Motor neuron (in vitro differentiated cells): ENCODE results near the gene HMGN4. TPM values are rescaled to one million over a fixed set of nuclear protein-coding genes. Genes with fewer than 3 reads are reported as not detected.

Experiments used
- ATAC-seq, 8 experiments: fragments of 200-7000 bp; cut with Tn5 transposase; replicated peaks in 6 of 8; 2 replicates each; pipeline ENCODE4 v1.8.0; 2021; ENCODE audit warnings: mild to moderate bottlenecking in 8 of 8, moderate library complexity in 8 of 8
- H3K27ac ChIP-seq, 2 donors: fragments of 250-450 bp; sonication (Bioruptor Pico); 2 replicates each; pipeline ENCODE4 v1.9.0; 2021; ENCODE audit warnings: antibody characterized with exemption in 2 of 2, mild to moderate bottlenecking in 2 of 2, moderate library complexity in 1 of 2
- H3K4me1 ChIP-seq, 2 donors: fragments of 250-450 bp; sonication (Bioruptor Pico); replicated peaks in 1 of 2; 2 replicates each; pipeline ENCODE4 v1.6.1; 2021; ENCODE audit warnings: antibody characterized with exemption in 2 of 2, mild to moderate bottlenecking in 2 of 2, moderate library complexity in 1 of 2
- H3K4me3 ChIP-seq, 5 donors: fragments of 250-450 bp; sonication (Bioruptor Pico); 2 replicates each; pipeline ENCODE4 v1.9.0; 2021; ENCODE audit warnings: antibody characterized with exemption in 5 of 5, mild to moderate bottlenecking in 5 of 5, moderate library complexity in 4 of 5
- WGBS, 10 experiments: fragments of 450-650 bp; shearing (Covaris generic); methylation state at CpG; one replicate each; pipeline ENCODE4 v1.0.0; 2022; 5-methylcytosine and 5-hydroxymethylcytosine counted together
- in situ Hi-C, 9 experiments: fragments of 400-800 bp; cut with MboI; loops; one replicate each; pipeline ENCODE4 v1.15.0; 2021; ENCODE audit warnings: low sequenced_read_pairs in 9 of 9, low pct_unique_long_range_greater_than_20kb in 2 of 9; ENCODE audit not compliant: unreplicated experiment in 9 of 9
- total RNA-seq, 8 experiments: library from RNA; unstranded; fragments of 300-600 nt; gene quantifications; 2 replicates each; pipeline versions ENCODE4 v1.2.3 to v1.2.4, GENCODE V29; 2022

The HMGN4 gene
- total RNA-seq, 8 experiments from 2014 or later: 40.7 to 72.7 (median 55.0) TPM

GRCh38 chr6:26526928-26527327 is 11.2 kb upstream of the HMGN4 start:
- H3K4me1 ChIP-seq: peaks cover 2 to 3% of the 10 kb centered on the region in 2 donors
- in situ Hi-C loops: loop anchor here in 4 of 9 experiments (25.0 kb wide), 1 partner anchor 190 kb away; no protein-coding TSS in a partner anchor
- WGBS, 10 experiments: 33 to 100% (median 89%) methylated on average over 1 of the region's 1 CpG; no CpG with 5 or more reads in 5 of the 10 experiments
- no peak overlapping the region for H3K4me3 ChIP-seq
- no peak overlapping the region for H3K27ac ChIP-seq
- no peak for ATAC-seq

GRCh38 chr6:26530203-26530602 is 8.0 kb upstream of the HMGN4 start:
- no peak overlapping the region for H3K4me3 ChIP-seq
- 60 to 100% (median 90%) methylated on average over 1 to 2 of the region's 2 CpGs; no CpG with 5 or more reads in 5 of the 10 experiments for WGBS, 10 experiments
- in situ Hi-C loops: loop anchor here in 4 of 9 experiments (25.0 kb wide), 1 partner anchor 193 kb away; no protein-coding TSS in a partner anchor
- peaks cover 0 to 3% of the 10 kb centered on the region in 2 donors for H3K4me1 ChIP-seq
- ATAC-seq: no peak
- H3K27ac ChIP-seq: no peak overlapping the region

- no peak for ATAC-seq
- WGBS, 10 experiments: 67 to 100% (median 92%) methylated on average over 1 of the region's 1 CpG; no CpG with 5 or more reads in 1 of the 10 experiments
- Histone ChIP-seq H3K4me3 (no peak overlapping the region), H3K27ac (no peak overlapping the region), H3K4me1 (peaks cover 10 to 15% of the 10 kb centered on the region in 2 donors)
- in situ Hi-C loops: loop anchor here in 4 of 9 experiments (25.0 kb wide), 1 partner anchor 195 kb away; no protein-coding TSS in a partner anchor
Observed at GRCh38 chr6:26531897-26532296, 6.3 kb upstream of the HMGN4 start.

- in situ Hi-C loops: loop anchor here in 4 of 9 experiments (25.0 kb wide), 1 partner anchor 196 kb away; no protein-coding TSS in a partner anchor
- Histone ChIP-seq H3K4me3 (peak overlapping the region; percentile 52 to 94 (median 82)), H3K27ac (peak overlapping the region; percentile 74 to 92), H3K4me1 (peaks cover 10 to 15% of the 10 kb centered on the region in 2 donors)
- peak; percentile 51 to 76 (median 64) for ATAC-seq
- WGBS, 10 experiments: 1 to 14% (median 5%) methylated on average over 3 to 28 of the region's 28 CpGs
Observed at GRCh38 chr6:26532699-26533531, 5.3 kb upstream of the HMGN4 start.

GRCh38 chr6:26533532-26533931 is 4.6 kb upstream of the HMGN4 start:
- in situ Hi-C loops: loop anchor here in 4 of 9 experiments (25.0 kb wide), 1 partner anchor 196 kb away; no protein-coding TSS in a partner anchor
- WGBS, 10 experiments: 0 to 14% (median 0%) methylated on average over 1 of the region's 1 CpG; no CpG with 5 or more reads in 3 of the 10 experiments

GRCh38 chr6:26534681-26535465 is 3.3 kb upstream of the HMGN4 start:
- WGBS, 10 experiments: 60 to 100% (median 74%) methylated on average over 1 to 6 of the region's 6 CpGs; no CpG with 5 or more reads in 2 of the 10 experiments
- no peak overlapping the region for H3K27ac ChIP-seq
- in situ Hi-C loops: loop anchor here in 4 of 9 experiments (25.0 kb wide), 1 partner anchor 198 kb away; no protein-coding TSS in a partner anchor
- H3K4me3 ChIP-seq: no peak overlapping the region
- ATAC-seq: no peak
- peaks cover 18 to 22% of the 10 kb centered on the region in 2 donors for H3K4me1 ChIP-seq

More at GRCh38 chr6:26533532-26533931, 4.6 kb upstream of the HMGN4 start:
- ATAC-seq: no peak
- H3K4me3 ChIP-seq: peak overlapping the region; percentile 52 to 94 (median 82)
- H3K27ac ChIP-seq: peak overlapping the region; percentile 74 to 92
- H3K4me1 ChIP-seq: peaks cover 10 to 15% of the 10 kb centered on the region in 2 donors

GRCh38 chr6:26536571-26537159 is 1.5 kb upstream of the HMGN4 start:
- Histone ChIP-seq H3K4me1 (peaks cover 24% of the 10 kb centered on the region in 2 donors), H3K27ac (peak overlapping the region; percentile 89 to 97), H3K4me3 (peak overlapping the region; percentile 55 to 75 (median 66))
- 0 to 18% (median 7%) methylated on average over 5 to 11 of the region's 12 CpGs for WGBS, 10 experiments
- in situ Hi-C loops: loop anchor here in 4 of 9 experiments (25.0 kb wide), 1 partner anchor 199 kb away; no protein-coding TSS in a partner anchor
- peak in 2 of 8 experiments; percentile 4 to 8 for ATAC-seq

- Histone ChIP-seq H3K27ac (peak overlapping the region; percentile 89 to 97), H3K4me3 (peak overlapping the region; percentile 55 to 75 (median 66)), H3K4me1 (peaks cover 24% of the 10 kb centered on the region in 2 donors)
- 0 to 8% (median 0%) methylated on average over 2 to 23 of the region's 37 CpGs for WGBS, 10 experiments
- in situ Hi-C loops: loop anchor here in 4 of 9 experiments (25.0 kb wide), 1 partner anchor 200 kb away; no protein-coding TSS in a partner anchor
- ATAC-seq: peak; percentile 52 to 73 (median 66)
Observed at GRCh38 chr6:26537160-26537845, 863 bp upstream of the HMGN4 start.

GRCh38 chr6:26538572-26538902 is 371 bp downstream of the HMGN4 start:
- peak overlapping the region; percentile 89 to 97 for H3K27ac ChIP-seq
- in situ Hi-C loops: loop anchor here in 4 of 9 experiments (25.0 kb wide), 1 partner anchor 201 kb away; no protein-coding TSS in a partner anchor
- 0% methylated on average over 1 to 6 of the region's 15 CpGs; no CpG with 5 or more reads in 5 of the 10 experiments for WGBS, 10 experiments
- ATAC-seq: peak in 4 of 8 experiments; percentile 1 to 4 (median 2)
- peaks cover 24% of the 10 kb centered on the region in 2 donors for H3K4me1 ChIP-seq
- H3K4me3 ChIP-seq: peak overlapping the region; percentile 55 to 75 (median 66)

- 45 to 100% (median 69%) methylated on average over 1 to 12 of the region's 16 CpGs for WGBS, 10 experiments
- peak overlapping the region; percentile 89 to 97 for H3K27ac ChIP-seq
- in situ Hi-C loops: loop anchor here in 4 of 9 experiments (25.0 kb wide), 1 partner anchor 202 kb away; no protein-coding TSS in a partner anchor
Observed at GRCh38 chr6:26539071-26539615, 977 bp downstream of the HMGN4 start.

GRCh38 chr6:26541579-26541978 is 3.4 kb downstream of the HMGN4 start:
- no peak for ATAC-seq
- in situ Hi-C loops: loop anchor here in 4 of 9 experiments (25.0 kb wide), 1 partner anchor 204 kb away; no protein-coding TSS in a partner anchor
- H3K4me1 ChIP-seq: peaks cover 11 to 14% of the 10 kb centered on the region in 2 donors
- no peak overlapping the region for H3K27ac ChIP-seq
- H3K4me3 ChIP-seq: no peak overlapping the region
- 0 to 100% (median 86%) methylated on average over 1 of the region's 1 CpG; no CpG with 5 or more reads in 4 of the 10 experiments for WGBS, 10 experiments

More at GRCh38 chr6:26539071-26539615, 977 bp downstream of the HMGN4 start:
- peak overlapping the region; percentile 55 to 75 (median 66) for H3K4me3 ChIP-seq
- no peak for ATAC-seq
- peaks cover 22 to 24% of the 10 kb centered on the region in 2 donors for H3K4me1 ChIP-seq
